ENCODE measurements around the gene JUP. TPM values are rescaled to one million over a fixed set of nuclear protein-coding genes. Genes with fewer than 3 reads are reported as not detected.

The JUP gene
- total RNA-seq, 4 donors from 2014 or later, result 22.7 to 96.3 (median 57.6) TPM

- no peak for TF ChIP-seq CTCF (IDR thresholded peaks at IDR 0.05; ENCODE audit: low read depth)
These were observed 2.2 kb downstream of the JUP start for GRCh38 chr17:41784207-41784744.

GRCh38 chr17:41782142-41782541 is 4.4 kb downstream of the JUP start:
- no peak for TF ChIP-seq CTCF (IDR thresholded peaks at IDR 0.05; ENCODE audit: low read depth)

GRCh38 chr17:41781404-41782110 is 5.0 kb downstream of the JUP start:
- no peak for TF ChIP-seq CTCF (IDR thresholded peaks at IDR 0.05; ENCODE audit: low read depth)

DNA sequence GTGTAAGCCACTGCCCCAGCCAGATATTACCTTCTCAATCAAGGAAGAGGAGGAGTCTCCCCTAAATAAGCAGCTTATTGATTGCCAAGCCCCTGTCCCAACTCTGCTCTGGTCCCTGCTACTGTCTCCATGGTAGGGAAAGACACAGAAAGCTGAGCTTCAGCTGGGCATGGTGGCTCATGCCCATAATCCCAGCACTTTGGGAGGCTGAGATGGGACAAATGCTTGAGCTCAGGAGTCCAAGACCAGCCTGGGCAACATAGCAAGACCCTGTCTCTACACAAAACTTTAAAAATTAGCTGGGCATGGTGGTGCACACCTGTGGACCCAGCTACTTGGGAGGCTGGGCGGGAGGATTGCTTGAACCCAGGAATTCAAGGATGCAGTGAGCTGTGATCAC is 6.6 kb downstream of the JUP start:
- TF ChIP-seq CTCF (IDR thresholded peaks at IDR 0.05; ENCODE audit: low read depth), result no peak

DNA sequence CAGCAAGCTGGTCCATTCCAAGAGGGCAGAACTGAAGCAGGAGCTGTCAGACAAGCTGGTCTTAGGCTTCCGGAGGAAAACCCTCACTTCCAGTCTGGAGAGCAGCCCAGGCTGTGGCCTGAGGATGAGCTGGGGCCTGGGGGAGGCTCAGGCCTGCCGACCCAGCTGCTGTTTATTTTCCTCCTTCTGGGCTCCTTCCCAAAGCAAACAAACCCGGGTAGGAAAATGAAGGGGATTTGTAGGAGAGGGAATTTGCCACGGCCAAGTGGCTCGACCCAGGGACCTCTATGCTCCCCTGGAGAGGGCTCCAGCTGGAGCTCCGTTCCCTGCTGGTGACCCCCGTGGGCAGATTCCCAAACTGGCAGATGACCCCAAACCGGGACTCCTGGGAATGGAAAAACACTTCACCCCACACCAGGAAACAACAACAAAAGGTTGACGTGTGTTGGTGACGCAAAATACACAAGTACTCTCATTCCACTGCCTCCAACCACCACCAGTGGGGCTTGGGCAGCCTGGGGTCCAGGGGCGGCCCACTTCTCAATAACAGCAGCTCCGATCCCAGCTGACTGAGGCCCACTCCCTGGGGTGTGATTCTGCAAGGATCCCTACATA is 8.8 kb downstream of the JUP start:
- TF ChIP-seq CTCF (IDR thresholded peaks at IDR 0.05; ENCODE audit: low read depth), result no peak

- no peak for TF ChIP-seq CTCF (IDR thresholded peaks at IDR 0.05; ENCODE audit: low read depth)
These were observed 9.3 kb downstream of the JUP start for GRCh38 chr17:41777157-41777573.

GRCh38 chr17:41775394-41776226 is 10.9 kb downstream of the JUP start:
- no peak for TF ChIP-seq CTCF (IDR thresholded peaks at IDR 0.05; ENCODE audit: low read depth)
